Mucosa of gallbladder (tissue), 1 donor: ENCODE measurements around the gene SUPT7L. TPM values are rescaled to one million over a fixed set of nuclear protein-coding genes. Genes with fewer than 3 reads are reported as not detected.
A peak's percentile ranks its signal among the peaks of the same experiment; 100 is the strongest.
"Not testable (repeated sequence)": the region's sequence is repeated elsewhere in the genome, so short reads cannot be mapped to it uniquely, and the experiment has no call there.

ENCODE experiments used
- DNase-seq: peaks from one replicate; pipeline ENCODE4 v3.0.0-alpha.2; 2020; ENCODE audit warnings: low spot score
- total RNA-seq: library from RNA; stranded (reverse); gene quantifications from one replicate; pipeline ENCODE4 v1.2.1, GENCODE V29; 2021
- donor health status: DM: no; HTN: no; CAD: no.

Gene SUPT7L
- total RNA-seq, 1 donor from 2014 or later = 34.8 TPM

GRCh38 chr2:27685006-27685405 is 21.6 kb upstream of the SUPT7L start:
- DNase-seq = not testable (repeated sequence)

- DNase-seq = peak; percentile 91
These were observed 20.1 kb upstream of the SUPT7L start for GRCh38 chr2:27683390-27684071.

- not testable (repeated sequence) for DNase-seq
These were observed 18.9 kb upstream of the SUPT7L start for GRCh38 chr2:27682334-27682771.

- peak; percentile 24 for DNase-seq
These were observed 18.4 kb upstream of the SUPT7L start for GRCh38 chr2:27681841-27682240.

- DNase-seq = no peak
These were observed 17.2 kb upstream of the SUPT7L start for GRCh38 chr2:27680571-27680970.

GRCh38 chr2:27672723-27673486 is 9.5 kb upstream of the SUPT7L start:
- DNase-seq = no peak

- no peak for DNase-seq
These were observed 7.8 kb upstream of the SUPT7L start for GRCh38 chr2:27671235-27671634.

- DNase-seq = no peak
These were observed 4.0 kb upstream of the SUPT7L start for GRCh38 chr2:27667446-27667845.

GRCh38 chr2:27664622-27665363 is 1.4 kb upstream of the SUPT7L start:
- no peak for DNase-seq

GRCh38 chr2:27664154-27664574 is 750 bp upstream of the SUPT7L start:
- no peak for DNase-seq

- no peak for DNase-seq
These were observed 2.0 kb downstream of the SUPT7L start for GRCh38 chr2:27661371-27661770.

- DNase-seq = no peak
These were observed 8.1 kb downstream of the SUPT7L start for GRCh38 chr2:27655155-27655951.

- DNase-seq = no peak
These were observed 10.0 kb downstream of the SUPT7L start for GRCh38 chr2:27653397-27653796.

GRCh38 chr2:27652790-27653189 is 10.6 kb downstream of the SUPT7L start:
- no peak for DNase-seq

- DNase-seq = no peak
These were observed 11.1 kb downstream of the SUPT7L start for GRCh38 chr2:27652341-27652740.

- DNase-seq = no peak
These were observed 12.4 kb downstream of the SUPT7L start for GRCh38 chr2:27651056-27651455.

- no peak for DNase-seq
These were observed 15.7 kb downstream of the SUPT7L start for GRCh38 chr2:27647737-27648136.

GRCh38 chr2:27647289-27647688 is 16.1 kb downstream of the SUPT7L start:
- no peak for DNase-seq

GRCh38 chr2:27645197-27645596 is 18.2 kb downstream of the SUPT7L start:
- no peak for DNase-seq

GRCh38 chr2:27640722-27641245 is 22.6 kb downstream of the SUPT7L start:
- no peak for DNase-seq

GRCh38 chr2:27638709-27639108 is 24.7 kb downstream of the SUPT7L start:
- DNase-seq = no peak
